GM19025 (cell line): ENCODE results near the gene CTRB2.
"Not testable (repeated sequence)": the region's sequence is repeated elsewhere in the genome, so short reads cannot be mapped to it uniquely, and the experiment has no call there.

Experiments used
- ATAC-seq: cut with Tn5 transposase; IDR thresholded peaks from one replicate; pipeline ENCODE4 v1.9.1; 2021; ENCODE audit warnings: mild to moderate bottlenecking, low read depth, moderate library complexity; ENCODE audit not compliant: unreplicated experiment

Gene CTRB2

DNA sequence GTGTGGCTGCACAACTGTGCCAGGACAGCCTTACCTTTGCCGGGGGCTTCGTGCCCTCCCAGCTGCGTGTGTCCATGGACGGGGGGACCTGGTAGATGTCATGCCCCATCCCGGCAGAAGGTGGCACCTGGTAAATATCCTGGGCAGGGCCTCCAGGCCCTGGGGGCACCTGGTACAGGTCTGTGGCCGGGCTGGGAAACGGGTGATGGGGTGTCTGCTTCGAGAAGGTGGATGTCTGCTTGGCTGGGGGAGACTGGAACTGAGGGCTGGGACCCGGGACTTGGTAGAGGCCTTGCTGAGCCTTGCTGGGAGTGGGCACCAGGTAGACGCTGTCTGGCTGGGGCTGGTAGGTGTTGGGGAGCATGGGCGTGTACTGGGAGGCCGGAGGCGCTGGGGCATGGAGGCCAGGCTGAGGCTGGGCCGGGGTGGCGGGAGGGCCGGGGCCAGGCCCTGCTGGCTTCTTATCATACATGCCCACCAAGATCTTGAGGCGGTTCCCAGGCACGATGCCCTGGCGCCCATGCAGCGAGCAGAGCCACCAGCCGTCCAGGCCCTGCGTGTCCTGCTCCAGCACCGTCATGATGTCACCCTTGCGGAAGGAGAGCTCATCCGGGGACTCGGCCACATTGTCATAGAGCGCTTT lies 35.6 kb upstream of the CTRB2 start:
- not testable (repeated sequence) for ATAC-seq

- ATAC-seq = no peak
Observed at GRCh38 chr16:75241955-75242354, 35.0 kb upstream of the CTRB2 start.

- no peak for ATAC-seq
Observed at GRCh38 chr16:75241412-75241811, 34.5 kb upstream of the CTRB2 start.

DNA sequence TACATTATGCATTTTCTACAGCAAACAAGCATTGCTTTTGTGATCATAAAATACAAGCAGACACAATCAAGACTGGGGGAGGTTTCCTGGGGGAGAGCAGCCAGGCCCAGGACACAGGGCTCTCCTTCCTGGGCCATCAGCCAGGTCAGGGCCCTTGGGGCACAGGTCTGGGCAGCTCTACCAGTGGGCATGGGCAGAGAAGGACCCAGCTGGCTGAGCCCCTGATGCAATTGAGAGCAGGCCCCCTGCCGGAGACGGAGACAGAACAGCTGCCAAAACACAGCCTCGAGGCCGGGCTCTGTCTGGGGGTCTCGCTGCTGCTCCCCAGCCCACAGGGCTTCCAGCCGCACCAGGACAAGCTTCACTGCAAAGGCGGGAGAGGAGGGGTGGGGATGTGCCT lies 33.7 kb upstream of the CTRB2 start:
- not testable (repeated sequence) for ATAC-seq

GRCh38 chr16:75239542-75240122 lies 32.7 kb upstream of the CTRB2 start:
- no peak for ATAC-seq

- no peak for ATAC-seq
Observed at GRCh38 chr16:75238853-75239541, 32.0 kb upstream of the CTRB2 start.

DNA sequence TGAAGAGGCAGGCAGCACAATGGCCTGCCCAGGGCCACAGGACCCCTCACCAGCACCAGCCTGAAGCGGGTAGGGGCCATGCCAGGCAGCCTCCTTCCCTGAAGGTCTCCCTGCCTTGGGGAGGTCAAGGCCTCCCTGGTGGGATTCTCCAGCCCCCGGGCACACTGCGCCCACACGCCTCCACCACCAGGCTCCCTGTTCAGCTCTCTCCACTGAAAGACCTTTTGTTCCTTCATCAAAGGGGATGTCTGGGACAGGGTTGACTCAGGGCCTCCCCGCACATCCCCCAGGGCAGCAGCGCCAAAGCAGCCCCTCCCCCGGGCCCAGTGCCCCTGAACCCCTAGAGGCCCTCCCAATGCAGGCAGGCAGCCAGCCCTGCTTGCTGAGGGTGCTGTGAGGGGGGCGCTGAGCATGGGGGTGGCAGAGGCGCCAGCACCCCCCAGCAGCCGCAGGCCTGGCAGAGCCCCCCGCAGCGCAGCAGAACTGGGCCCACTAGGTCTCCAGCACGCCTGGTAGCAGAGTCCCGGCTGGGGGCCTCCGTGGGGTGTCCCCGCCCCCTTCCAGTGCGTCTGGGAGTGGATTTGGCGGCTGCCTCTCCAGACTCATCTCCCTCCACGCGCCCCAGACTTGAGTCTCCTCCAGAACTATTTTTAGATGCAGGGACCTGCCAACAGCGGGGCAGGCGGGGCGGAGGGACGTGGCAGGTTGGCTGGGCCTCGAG lies 31.3 kb upstream of the CTRB2 start:
- no peak for ATAC-seq

DNA sequence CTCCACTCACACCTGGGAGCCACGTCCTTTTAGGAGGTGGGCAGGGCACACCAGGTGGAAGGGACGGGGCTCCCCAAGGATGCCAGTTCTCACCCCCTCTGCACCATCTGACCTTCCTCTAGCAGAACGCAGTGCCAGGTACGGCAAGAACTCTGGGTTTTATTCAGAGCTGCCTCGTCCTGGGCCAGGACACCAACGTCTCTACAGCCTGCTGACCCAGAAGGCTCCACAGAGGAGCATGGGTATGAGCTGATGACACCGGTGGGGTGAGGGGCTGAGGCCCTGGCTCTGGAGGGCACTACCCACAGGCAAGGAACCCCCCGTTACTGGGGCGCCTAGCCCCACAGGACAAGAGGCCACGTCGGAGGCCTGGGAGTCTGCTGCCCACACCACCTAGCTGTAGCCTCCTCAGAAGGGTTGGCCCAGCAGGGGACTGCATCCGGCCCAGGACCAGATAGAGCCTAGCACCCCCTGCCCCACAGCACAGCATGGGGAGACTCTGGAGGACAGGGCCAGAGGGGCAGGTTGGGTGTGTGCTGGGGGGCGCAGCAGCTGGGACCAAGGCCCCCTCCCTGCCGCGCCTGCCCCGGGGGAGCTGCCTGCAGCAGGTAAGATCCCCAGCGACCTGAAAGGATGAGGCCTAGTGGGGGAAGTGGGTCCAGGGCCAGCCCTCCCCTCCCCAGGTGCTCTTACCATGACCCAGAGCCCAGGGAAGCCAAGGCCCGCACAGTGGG lies 30.6 kb upstream of the CTRB2 start:
- no peak for ATAC-seq

DNA sequence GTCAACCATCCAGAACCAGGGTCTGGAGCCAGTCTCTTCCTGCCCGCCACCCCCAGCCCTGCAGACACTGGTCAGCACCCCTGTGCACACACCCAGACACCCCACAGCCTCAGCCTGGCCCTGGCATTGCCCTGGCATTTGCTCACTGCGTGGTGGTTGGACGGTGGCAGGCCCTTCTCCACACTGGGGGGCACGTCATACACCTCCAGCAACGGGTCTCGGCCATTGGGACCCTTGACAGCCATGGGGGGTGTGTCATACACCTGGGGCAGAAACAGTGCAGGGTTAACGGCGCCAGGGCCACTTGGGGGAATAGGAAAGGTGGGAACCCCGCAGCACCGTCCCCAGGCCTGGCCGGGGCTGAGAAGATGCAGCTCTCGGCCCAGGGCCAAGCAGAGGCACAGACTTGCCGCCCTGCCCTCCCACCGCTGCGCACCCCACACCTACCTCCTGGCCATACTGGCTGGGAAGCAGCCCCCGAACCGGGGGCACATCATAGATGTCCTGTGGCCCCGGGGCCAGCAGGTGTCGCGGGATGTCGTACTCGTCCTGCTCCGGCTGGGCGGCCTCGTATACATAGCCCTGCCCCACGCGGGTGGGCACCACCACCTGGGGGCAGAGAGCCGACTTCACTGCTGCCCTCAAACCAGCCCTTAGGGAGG lies 29.9 kb upstream of the CTRB2 start:
- no peak for ATAC-seq

DNA sequence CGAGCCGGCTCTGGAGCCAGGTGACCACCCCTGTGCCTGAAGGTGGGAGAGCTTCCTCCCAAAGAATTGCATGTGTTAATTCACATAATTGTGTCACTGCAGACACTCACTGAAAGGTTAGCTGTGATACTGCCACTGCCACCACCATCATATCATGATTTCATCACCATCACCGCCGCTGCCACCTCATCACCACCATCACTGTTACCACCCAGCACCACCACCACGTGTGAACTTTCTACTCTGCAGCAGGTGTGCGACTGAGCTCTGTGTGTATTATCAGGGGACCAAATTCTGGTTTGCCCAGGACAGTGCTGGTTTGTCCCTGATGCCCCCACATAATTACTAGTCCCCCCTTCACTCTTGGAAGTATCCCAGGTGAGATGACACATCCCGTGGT lies 29.3 kb upstream of the CTRB2 start:
- ATAC-seq = no peak

- no peak for ATAC-seq
Observed at GRCh38 chr16:75235721-75236193, 28.8 kb upstream of the CTRB2 start.

GRCh38 chr16:75234856-75235696 lies 28.1 kb upstream of the CTRB2 start:
- no peak for ATAC-seq

DNA sequence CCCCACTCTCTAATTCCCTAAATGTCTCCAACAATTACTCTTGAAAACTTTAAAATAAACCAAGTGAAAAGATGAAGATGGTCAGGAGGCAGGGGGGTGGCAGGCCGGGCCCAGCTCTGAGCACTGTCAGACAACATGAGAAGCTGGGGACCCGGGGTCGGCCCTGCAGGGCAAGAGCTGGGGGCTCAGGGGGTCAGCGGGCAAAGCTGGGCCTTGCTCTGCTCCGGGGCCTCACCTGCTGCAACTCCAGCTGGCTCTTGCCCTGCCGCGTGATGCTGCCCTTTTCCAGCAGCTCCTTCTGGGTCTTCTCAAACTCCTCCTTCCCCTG lies 26.6 kb upstream of the CTRB2 start:
- no peak for ATAC-seq

DNA sequence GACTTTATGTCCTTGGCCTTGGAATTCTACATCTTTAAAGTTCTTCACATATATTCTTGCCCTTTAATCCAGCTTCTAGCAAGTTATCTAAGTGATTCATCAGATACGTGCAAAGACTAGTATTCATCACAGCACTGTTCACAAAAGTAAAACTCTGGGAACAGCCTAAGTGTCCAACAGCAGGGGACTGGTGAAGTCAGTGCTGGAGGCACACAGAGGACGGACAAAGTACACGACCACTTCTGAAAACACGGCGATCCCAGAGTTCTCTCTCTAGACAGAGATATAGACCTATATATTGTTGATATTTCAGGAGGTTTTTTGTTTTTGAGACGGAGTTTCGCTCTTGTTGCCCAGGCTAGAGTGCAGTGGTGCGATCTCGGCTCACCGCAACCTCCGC lies 24.6 kb upstream of the CTRB2 start:
- ATAC-seq = no peak

GRCh38 chr16:75230471-75231110 lies 23.6 kb upstream of the CTRB2 start:
- ATAC-seq = no peak

DNA sequence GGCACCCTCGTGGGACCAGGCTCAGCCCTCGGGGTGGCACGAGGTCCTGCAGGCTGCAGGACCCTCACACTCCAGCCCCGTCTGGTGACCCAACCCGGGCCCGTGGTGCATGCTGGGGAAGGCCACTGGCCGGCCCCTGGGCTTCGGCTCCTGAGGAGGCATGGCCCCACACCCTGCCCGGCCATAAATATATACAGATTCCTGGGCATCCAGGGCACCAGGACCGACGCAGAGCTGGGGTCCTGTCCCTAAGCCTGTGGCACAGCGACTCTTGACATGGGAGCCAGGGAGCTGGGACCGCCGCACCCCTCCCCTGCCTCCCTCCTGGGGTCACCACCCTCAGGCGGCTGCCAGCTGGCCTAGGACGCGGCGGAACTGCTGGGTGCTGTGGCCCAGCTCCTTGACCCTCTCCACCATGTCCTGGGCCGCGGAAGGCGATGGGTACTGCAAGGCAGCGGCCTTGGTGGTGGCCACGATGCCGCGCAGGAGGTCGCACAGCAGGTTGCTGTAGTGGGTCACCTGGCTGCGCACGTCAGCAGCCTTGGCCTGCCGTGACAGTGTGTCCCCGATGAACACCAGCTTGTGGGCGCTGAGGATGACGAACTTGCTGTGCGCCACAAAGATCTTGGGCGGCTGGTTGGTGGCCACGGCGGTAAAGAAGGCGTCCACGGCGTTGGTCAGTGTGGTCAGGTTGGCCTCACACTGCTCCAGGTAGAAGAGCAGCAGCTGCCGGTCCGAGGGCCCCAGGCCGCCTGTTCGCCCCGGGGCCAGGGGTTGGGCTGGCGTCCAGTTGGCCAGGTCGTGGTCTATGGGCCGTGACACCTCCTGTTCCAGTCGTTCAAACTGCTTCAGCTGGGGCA lies 22.4 kb upstream of the CTRB2 start:
- no peak for ATAC-seq

GRCh38 chr16:75228143-75228976 lies 21.4 kb upstream of the CTRB2 start:
- no peak for ATAC-seq
